Upper lobe of right lung (tissue), 1 donor: ENCODE measurements around the gene NCK2. TPM values are rescaled to one million over a fixed set of nuclear protein-coding genes. Genes with fewer than 3 reads are reported as not detected.

ENCODE experiments used
- ATAC-seq: fragments of 200-7000 bp; cut with Tn5 transposase; one replicate; pipeline ENCODE4 v1.9.1; 2020; ENCODE audit warnings: mild to moderate bottlenecking, moderate library complexity
- DNase-seq: peaks from one replicate; pipeline ENCODE4 v3.0.0-alpha.2; 2020
- H3K27ac ChIP-seq: fragments of 200-600 bp; one replicate; pipeline ENCODE4 v1.8.0; 2022
- H3K27me3 ChIP-seq: fragments of 200-600 bp; one replicate; pipeline ENCODE4 v1.8.0; 2022; ENCODE audit warnings: mild to moderate bottlenecking
- H3K36me3 ChIP-seq: fragments of 200-600 bp; one replicate; pipeline ENCODE4 v1.8.0; 2022
- H3K4me1 ChIP-seq: fragments of 200-600 bp; one replicate; pipeline ENCODE4 v1.8.0; 2022
- H3K4me3 ChIP-seq: fragments of 200-600 bp; one replicate; pipeline ENCODE4 v1.8.0; 2022; ENCODE audit warnings: mild to moderate bottlenecking
- H3K9me3 ChIP-seq: fragments of 200-600 bp; one replicate; pipeline ENCODE4 v1.8.0; 2022
- intact Hi-C: fragments of 100-400 bp; cut with DNase I; formaldehyde crosslinking; loops from one replicate; pipeline ENCODE4 v1.11.0; 2022
- total RNA-seq: library from RNA; stranded (reverse); fragmentation: NEBNext Ultra II Directional; extraction: Animal tissue kit (Norgen Biotek cat#: 25700); gene quantifications from one replicate; pipeline ENCODE4 v1.2.1, GENCODE V29; 2021
- TF ChIP-seq, protein P1 (sequence below): fragments of 200-600 bp; IDR thresholded peaks from one replicate; pipeline ENCODE4 v1.8.0; 2022; ENCODE audit warnings: antibody characterized with exemption
- donor health status: DM: no; HTN: yes; CAD: no; lungs with severe emphysema.

NCK2 gene
- total RNA-seq, 1 donor from 2014 or later: 49.7 TPM

DNA sequence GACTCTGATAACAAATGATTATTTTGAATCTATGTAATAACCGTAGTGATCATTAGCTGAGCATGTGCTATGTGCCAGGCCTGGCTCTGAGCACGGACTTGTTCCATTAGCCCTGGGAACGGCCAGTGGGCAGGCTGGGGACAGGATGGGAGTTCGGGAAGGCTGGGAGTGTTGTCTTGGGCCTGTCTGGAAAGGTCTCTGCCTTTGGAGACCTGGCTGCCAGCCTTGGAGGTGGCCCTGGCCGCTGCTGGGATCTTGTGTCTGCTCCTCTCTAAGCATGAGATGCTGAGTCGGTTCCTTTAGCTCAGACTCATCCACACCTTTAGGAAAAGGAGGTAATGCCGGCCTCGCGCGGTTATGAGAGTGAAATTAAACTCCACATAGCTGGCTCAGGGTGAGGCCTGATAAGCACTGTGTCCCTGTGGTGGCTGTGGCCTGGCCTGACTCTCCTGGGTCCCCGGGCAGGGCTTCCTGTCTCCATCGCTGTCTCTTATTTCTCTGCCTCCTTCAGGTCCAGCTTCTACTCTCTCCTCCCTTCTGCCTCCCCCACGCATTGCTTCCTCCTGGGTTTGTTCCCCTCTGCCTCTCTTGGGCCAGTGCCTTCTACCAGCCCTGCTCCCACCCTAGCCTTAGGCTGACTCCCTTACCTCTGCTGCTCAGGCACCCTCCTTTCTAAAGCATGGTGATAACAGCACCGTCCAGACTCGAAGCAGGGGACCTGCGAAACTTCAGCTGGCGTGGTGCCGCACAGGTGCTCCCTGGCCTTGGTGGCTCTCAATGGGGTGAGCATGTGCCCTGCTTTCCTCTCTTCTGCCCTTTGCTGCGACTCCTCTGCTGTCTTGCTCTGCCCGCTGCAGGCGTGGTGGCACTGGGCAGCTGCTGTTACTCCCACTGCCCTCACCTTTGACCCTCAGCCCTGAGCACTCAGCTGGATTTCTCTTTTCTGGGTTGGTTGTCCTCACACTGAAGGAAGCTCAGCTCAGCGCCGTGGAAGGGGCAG lies 41.8 kb downstream of the NCK2 start:
- Histone ChIP-seq H3K36me3 (no peaks in the 10 kb centered on the region), H3K9me3 (no peaks in the 10 kb centered on the region), H3K27me3 (no peaks in the 10 kb centered on the region), H3K4me3 (no peak overlapping the region), H3K27ac (no peak overlapping the region), H3K4me1 (peaks cover 29% of the 10 kb centered on the region)
- intact Hi-C loops: no loop called here
- ATAC-seq (peak; percentile 28), DNase-seq (no peak)
- TF ChIP-seq, protein P1, sequence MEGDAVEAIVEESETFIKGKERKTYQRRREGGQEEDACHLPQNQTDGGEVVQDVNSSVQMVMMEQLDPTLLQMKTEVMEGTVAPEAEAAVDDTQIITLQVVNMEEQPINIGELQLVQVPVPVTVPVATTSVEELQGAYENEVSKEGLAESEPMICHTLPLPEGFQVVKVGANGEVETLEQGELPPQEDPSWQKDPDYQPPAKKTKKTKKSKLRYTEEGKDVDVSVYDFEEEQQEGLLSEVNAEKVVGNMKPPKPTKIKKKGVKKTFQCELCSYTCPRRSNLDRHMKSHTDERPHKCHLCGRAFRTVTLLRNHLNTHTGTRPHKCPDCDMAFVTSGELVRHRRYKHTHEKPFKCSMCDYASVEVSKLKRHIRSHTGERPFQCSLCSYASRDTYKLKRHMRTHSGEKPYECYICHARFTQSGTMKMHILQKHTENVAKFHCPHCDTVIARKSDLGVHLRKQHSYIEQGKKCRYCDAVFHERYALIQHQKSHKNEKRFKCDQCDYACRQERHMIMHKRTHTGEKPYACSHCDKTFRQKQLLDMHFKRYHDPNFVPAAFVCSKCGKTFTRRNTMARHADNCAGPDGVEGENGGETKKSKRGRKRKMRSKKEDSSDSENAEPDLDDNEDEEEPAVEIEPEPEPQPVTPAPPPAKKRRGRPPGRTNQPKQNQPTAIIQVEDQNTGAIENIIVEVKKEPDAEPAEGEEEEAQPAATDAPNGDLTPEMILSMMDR: no peak

DNA sequence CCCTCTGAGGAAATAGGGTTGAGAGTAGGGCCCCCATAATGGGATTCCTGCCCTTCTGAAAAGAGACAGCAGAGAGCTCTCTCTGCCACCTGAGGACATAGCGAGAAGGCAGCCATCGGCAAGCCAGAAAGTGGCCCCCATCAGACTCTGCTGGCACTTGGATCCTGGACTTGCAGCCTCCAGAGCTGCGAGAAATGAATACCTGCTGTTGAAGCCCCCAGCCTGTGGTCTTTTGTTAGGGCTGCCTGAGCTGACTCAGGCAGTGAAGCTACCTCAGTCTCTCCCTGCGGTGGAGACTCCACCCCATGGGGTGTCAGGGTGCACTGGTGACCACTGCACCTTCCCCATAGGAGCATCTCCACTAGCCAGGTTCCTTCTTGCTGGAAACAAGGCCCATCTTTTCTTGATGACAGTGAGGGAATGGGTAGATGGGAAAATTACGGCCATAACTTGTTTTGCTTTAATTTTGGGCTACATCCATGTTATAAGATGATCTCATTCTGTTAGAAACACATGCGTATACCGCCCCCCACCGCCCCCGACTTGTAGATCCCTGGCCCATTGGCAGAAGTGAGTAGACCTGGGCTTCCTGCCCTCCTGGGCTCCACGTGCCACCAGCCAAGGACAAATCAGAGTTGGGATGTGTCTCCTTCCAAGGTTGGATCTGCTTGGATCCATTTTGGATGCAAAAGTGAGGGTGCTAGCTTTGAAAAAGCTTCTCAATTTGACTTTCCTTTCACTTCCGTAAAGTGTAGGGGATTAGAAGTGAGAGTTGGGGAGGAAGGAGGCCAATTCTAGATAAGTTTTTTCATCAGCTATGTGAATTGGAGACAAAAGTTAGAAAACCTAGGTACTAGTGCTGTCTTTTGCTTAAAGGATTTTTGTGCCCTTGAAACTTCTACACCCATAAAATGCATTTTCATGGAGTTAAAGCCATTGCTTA lies 42.9 kb downstream of the NCK2 start:
- ATAC-seq: peak; percentile 26
- intact Hi-C loops: no loop called here
- TF ChIP-seq, protein P1: peak; percentile 23
- Histone ChIP-seq H3K4me3 (no peak overlapping the region), H3K27ac (no peak overlapping the region), H3K27me3 (no peaks in the 10 kb centered on the region), H3K4me1 (peaks cover 23% of the 10 kb centered on the region), H3K9me3 (no peaks in the 10 kb centered on the region), H3K36me3 (no peaks in the 10 kb centered on the region)
- DNase-seq: no peak

DNA sequence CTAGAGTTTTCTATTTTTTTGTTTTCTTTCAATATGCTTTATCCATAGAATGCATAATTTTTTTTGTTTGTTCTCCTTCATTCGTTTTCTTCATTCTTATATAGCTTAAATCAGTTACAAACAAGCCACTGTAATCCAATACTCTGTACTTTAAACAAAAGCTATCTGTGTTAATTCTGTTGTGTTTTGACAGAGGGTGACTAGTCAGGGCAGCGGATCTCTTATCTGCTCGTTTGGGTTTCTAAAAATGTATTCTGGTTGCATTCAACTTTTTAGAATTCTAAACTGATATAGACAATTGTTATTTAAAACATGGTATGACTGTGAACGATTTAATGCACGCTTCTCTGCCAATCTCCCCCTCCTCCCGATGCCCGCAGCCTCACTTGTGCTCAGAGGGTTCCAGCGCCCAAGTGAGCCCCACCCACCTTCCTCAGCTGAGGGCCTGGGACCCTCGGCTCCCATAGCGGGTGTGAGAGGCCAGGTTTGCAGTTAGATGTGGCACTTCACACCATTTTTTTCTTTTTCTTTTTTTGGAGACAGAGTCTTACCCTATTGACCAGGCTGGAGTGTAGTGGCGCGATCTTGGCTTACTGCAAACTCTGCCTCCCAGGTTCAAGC lies 44.1 kb downstream of the NCK2 start:
- DNase-seq (no peak), ATAC-seq (no peak)
- no peaks in the 10 kb centered on the region for H3K27me3 ChIP-seq
- no peaks in the 10 kb centered on the region for H3K36me3 ChIP-seq
- H3K9me3 ChIP-seq: no peaks in the 10 kb centered on the region
- intact Hi-C loops: no loop called here
- no peak overlapping the region for H3K4me3 ChIP-seq
- no peak overlapping the region for H3K27ac ChIP-seq
- peaks cover 23% of the 10 kb centered on the region for H3K4me1 ChIP-seq
- TF ChIP-seq, protein P1: no peak

DNA sequence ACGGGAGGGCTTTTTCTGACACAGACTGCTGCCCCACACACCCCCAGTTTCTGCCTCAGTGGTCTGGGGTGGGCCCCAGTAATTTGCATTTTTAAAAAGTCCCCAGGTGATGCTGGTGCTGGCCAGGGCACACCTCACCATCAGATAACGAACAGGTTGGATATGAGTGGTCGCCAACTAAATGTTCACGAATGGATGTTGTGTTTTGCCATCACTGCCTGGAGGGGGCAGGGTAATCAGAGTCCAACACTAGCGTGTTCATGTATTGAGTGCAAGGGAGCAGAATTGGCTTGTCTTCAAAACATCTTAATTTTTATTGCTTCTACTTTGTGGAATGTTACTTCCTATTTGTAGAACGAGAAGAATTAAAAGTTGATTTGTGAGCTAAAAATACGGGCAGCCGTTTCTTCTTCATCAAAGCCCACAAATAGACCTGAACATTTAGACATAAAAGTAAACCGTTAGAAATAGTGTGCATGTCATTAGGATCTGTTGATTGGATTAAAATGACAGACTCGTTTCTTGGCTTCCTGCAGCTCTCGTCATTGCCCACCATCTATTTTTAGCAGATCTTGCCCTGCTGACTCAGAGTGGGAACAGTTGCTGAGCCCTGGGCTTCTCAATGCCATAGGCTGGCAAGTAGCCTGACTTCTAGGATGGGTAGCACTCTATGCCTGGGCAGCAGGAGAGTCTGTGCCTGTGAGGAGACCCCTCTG lies 45.2 kb downstream of the NCK2 start:
- intact Hi-C loops: no loop called here
- DNase-seq: no peak
- H3K9me3 ChIP-seq: no peaks in the 10 kb centered on the region
- H3K4me1 ChIP-seq: peaks cover 25% of the 10 kb centered on the region
- H3K27ac ChIP-seq: peak overlapping the region; percentile 19
- no peak overlapping the region for H3K4me3 ChIP-seq
- TF ChIP-seq, protein P1: no peak
- no peaks in the 10 kb centered on the region for H3K36me3 ChIP-seq
- no peaks in the 10 kb centered on the region for H3K27me3 ChIP-seq
- peak; percentile 48 for ATAC-seq
